ENCODE data around the gene PABPC1L.

GRCh38 chr20:44979090-44979621 is 69.3 kb downstream of the PABPC1L start:
- no peak for TF ChIP-seq CTCF (IDR thresholded peaks at IDR 0.05; ENCODE audit: insufficient read depth, low read length, poor library complexity, severe bottlenecking)
- no peak for TF ChIP-seq EZH2phosphoT487 (conservative IDR thresholded peaks at IDR 0.05; ENCODE audit: low read length)
